ENCODE measurements around the gene CHST11.
"Not testable (repeated sequence)": the region's sequence is repeated elsewhere in the genome, so short reads cannot be mapped to it uniquely, and the experiment has no call there.

CHST11 gene

DNA sequence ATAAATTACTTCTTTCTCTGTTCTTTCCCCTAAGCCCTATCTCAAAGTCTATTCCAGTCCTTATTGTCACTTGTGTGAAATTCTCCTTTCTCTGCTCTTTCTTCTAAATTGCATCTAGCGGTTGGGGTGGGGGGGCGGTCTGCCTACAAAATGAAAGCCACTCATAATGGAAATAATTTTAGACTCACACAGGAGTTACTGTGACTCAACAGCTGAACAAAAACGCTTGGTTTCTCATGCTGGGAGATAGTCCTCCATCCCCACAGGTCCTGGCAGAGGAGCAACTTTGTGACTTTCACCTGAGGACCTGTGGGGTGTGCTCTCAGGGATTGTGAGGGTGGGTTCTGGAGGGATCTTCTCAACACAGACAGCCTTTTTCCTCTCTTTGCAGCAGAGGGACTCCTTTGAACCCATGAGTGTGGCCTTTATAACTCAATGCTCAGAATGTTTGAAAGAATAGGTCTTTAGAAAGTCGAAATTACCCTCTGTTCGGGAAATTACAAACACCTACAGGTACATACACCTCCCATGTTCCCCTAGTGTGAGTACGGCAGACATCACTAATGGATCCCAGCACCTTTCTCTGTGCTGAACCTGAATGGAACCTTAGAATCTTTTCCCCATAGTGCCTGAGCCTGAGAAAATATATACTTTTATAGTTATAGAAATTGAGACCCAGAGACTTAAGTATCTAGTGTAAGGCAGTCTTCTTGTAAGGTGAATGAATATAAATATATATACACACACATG is 109.7 kb downstream of the CHST11 start:
- H3K4me1 ChIP-seq (ENCODE audit: control insufficient read depth in 2 of 2, insufficient read depth in 2 of 2, low read length in 2 of 2), result peaks cover 3 to 9% of the 10 kb centered on the region in 2 donors
- no peaks in the 10 kb centered on the region for H3K9me3 ChIP-seq (ENCODE audit: control insufficient read depth in 2 of 2, low read length in 2 of 2)
- no peak overlapping the region for H3K9ac ChIP-seq (ENCODE audit: low read depth in 1 of 2, low read length in 2 of 2)
- no peak overlapping the region for H3K27ac ChIP-seq (ENCODE audit: low read depth in 2 of 2, low read length in 2 of 2)
- no peak overlapping the region for H3K4me3 ChIP-seq (ENCODE audit: low read length in 2 of 2)
- H3K36me3 ChIP-seq (ENCODE audit: control insufficient read depth in 2 of 2, insufficient read depth in 2 of 2, low read length in 2 of 2), result no peaks in the 10 kb centered on the region
- H3K27me3 ChIP-seq (ENCODE audit: control insufficient read depth in 2 of 2, insufficient read depth in 2 of 2, low read length in 2 of 2), result no peaks in the 10 kb centered on the region

DNA sequence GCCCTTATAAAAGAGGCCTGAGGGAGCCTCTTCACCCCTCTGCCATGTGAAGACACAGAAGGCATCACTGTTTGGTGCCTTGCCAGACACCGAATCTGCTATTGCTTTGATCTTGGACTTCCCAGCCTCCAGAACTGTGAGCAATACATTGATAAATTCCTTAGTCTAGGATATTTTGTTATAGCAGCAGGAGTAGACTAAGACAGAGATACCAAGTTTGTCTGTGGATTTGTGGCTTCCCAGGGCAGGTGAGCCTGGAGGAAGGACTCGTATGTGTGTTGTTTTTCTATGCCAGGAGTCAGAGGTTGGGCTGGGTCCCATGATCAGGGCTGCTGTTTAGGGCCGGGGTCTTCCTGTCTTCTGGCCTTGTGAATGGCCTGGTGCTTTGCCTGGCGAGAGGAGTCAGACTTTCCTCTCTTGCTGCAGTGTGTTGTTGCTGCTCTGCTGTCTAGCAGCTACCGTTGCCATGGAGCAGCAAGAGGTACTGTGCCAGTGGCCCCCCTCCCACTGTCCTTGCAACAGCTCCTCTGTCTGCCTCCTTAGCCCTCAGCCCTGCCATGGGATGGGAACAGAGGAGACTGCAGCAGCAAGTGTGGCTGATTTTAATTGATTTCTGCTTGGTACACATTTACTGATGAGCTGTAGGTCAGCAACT is 111.2 kb downstream of the CHST11 start:
- Histone ChIP-seq H3K4me3 (ENCODE audit: low read length in 2 of 2) (no peak overlapping the region), H3K36me3 (ENCODE audit: control insufficient read depth in 2 of 2, insufficient read depth in 2 of 2, low read length in 2 of 2) (no peaks in the 10 kb centered on the region), H3K27ac (ENCODE audit: low read depth in 2 of 2, low read length in 2 of 2) (no peak overlapping the region), H3K4me1 (ENCODE audit: control insufficient read depth in 2 of 2, insufficient read depth in 2 of 2, low read length in 2 of 2) (peaks cover 3 to 9% of the 10 kb centered on the region in 2 donors), H3K9ac (ENCODE audit: low read depth in 1 of 2, low read length in 2 of 2) (no peak overlapping the region), H3K27me3 (ENCODE audit: control insufficient read depth in 2 of 2, insufficient read depth in 2 of 2, low read length in 2 of 2) (no peaks in the 10 kb centered on the region), H3K9me3 (ENCODE audit: control insufficient read depth in 2 of 2, low read length in 2 of 2) (no peaks in the 10 kb centered on the region)

DNA sequence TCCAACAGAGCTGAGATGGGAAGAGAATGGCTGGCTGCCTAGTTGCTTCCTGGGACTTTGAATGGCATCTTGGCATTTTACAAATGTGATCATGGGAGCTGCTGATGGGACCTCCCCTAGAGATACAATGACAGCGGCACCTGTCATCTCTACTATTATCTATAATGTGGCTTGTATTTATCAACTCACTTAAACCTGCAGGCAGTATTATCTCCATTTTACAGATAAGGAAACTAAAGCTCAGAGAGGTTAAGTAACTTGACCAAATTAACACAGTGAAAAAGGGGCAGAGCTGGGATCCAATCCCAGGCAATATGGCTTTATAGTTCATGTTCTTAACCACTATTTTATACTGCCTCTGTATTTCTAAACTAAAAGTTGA is 111.7 kb downstream of the CHST11 start:
- H3K9ac ChIP-seq (ENCODE audit: low read depth in 1 of 2, low read length in 2 of 2), result no peak overlapping the region
- H3K4me1 ChIP-seq (ENCODE audit: control insufficient read depth in 2 of 2, insufficient read depth in 2 of 2, low read length in 2 of 2), result peaks cover 3 to 9% of the 10 kb centered on the region in 2 donors
- H3K36me3 ChIP-seq (ENCODE audit: control insufficient read depth in 2 of 2, insufficient read depth in 2 of 2, low read length in 2 of 2), result no peaks in the 10 kb centered on the region
- no peaks in the 10 kb centered on the region for H3K27me3 ChIP-seq (ENCODE audit: control insufficient read depth in 2 of 2, insufficient read depth in 2 of 2, low read length in 2 of 2)
- H3K27ac ChIP-seq (ENCODE audit: low read depth in 2 of 2, low read length in 2 of 2), result no peak overlapping the region
- no peaks in the 10 kb centered on the region for H3K9me3 ChIP-seq (ENCODE audit: control insufficient read depth in 2 of 2, low read length in 2 of 2)
- no peak overlapping the region for H3K4me3 ChIP-seq (ENCODE audit: low read length in 2 of 2)

DNA sequence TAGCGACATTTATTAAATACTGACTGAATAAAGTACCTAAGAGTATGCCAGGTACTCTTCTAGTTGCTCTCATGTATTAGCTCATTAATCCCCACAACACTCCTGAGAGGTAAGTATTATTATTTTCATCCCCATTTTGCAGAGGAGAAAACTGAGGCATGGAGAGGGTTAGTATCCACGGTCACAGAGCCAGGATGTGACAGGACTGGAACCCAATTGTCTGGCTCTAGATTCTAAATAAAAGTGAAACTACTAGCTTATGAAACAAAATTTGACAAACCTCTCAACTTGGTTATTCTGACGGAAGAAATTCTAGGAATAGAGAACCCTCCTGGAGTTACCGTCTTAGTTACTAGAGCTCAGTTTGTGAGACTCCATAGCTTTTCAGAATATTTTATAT is 112.2 kb downstream of the CHST11 start:
- peak overlapping the region in 1 of 2 donors; percentile 53 for H3K27ac ChIP-seq (ENCODE audit: low read depth in 2 of 2, low read length in 2 of 2)
- H3K4me1 ChIP-seq (ENCODE audit: control insufficient read depth in 2 of 2, insufficient read depth in 2 of 2, low read length in 2 of 2), result peaks cover 3 to 9% of the 10 kb centered on the region in 2 donors
- H3K27me3 ChIP-seq (ENCODE audit: control insufficient read depth in 2 of 2, insufficient read depth in 2 of 2, low read length in 2 of 2), result no peaks in the 10 kb centered on the region
- no peaks in the 10 kb centered on the region for H3K9me3 ChIP-seq (ENCODE audit: control insufficient read depth in 2 of 2, low read length in 2 of 2)
- H3K4me3 ChIP-seq (ENCODE audit: low read length in 2 of 2), result no peak overlapping the region
- H3K9ac ChIP-seq (ENCODE audit: low read depth in 1 of 2, low read length in 2 of 2), result no peak overlapping the region
- no peaks in the 10 kb centered on the region for H3K36me3 ChIP-seq (ENCODE audit: control insufficient read depth in 2 of 2, insufficient read depth in 2 of 2, low read length in 2 of 2)

DNA sequence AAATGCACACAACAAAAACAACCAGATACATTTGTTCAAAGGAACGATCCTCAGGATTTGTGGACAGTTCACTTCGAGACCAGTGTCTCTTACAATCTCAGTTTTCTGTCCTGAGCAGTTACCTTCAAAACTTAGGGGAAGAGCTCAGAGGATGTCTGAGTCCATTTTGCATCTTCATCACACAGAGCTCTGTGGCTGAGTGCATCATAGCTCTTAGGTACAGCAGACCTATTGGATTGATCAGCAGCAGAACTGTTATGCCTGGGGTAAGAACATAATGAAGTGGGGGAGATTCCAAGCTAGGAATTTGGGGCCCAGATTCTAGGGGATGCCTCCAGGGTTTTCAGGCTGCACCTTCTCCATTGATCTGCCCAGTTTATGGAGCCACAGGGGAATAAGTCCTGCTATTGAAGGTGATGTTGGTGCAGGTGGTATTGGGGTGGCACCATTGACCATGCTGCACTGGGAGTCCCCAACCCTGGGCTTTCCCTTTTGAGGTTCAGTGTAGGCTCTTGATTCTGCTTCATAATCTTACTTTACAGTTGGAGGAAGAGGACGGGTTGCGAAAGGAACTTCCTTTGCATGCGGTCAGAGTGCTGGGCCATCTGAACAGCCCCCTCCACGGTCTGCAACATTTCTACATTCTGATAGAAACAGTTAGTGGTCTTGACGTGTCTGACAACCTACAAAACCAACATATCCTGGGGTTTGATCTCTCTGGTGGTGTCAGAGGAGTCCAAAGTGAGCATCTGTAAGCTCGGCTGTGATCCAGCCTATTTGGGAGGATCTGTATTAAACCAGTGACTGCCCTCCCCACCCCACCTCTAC is 112.8 kb downstream of the CHST11 start:
- Histone ChIP-seq H3K36me3 (ENCODE audit: control insufficient read depth in 2 of 2, insufficient read depth in 2 of 2, low read length in 2 of 2) (no peaks in the 10 kb centered on the region), H3K4me3 (ENCODE audit: low read length in 2 of 2) (peak overlapping the region in 1 of 2 donors; percentile 43), H3K9me3 (ENCODE audit: control insufficient read depth in 2 of 2, low read length in 2 of 2) (no peaks in the 10 kb centered on the region), H3K27ac (ENCODE audit: low read depth in 2 of 2, low read length in 2 of 2) (peak overlapping the region in 1 of 2 donors; percentile 53), H3K27me3 (ENCODE audit: control insufficient read depth in 2 of 2, insufficient read depth in 2 of 2, low read length in 2 of 2) (no peaks in the 10 kb centered on the region), H3K4me1 (ENCODE audit: control insufficient read depth in 2 of 2, insufficient read depth in 2 of 2, low read length in 2 of 2) (peaks cover 3 to 9% of the 10 kb centered on the region in 2 donors), H3K9ac (ENCODE audit: low read depth in 1 of 2, low read length in 2 of 2) (no peak overlapping the region)

DNA sequence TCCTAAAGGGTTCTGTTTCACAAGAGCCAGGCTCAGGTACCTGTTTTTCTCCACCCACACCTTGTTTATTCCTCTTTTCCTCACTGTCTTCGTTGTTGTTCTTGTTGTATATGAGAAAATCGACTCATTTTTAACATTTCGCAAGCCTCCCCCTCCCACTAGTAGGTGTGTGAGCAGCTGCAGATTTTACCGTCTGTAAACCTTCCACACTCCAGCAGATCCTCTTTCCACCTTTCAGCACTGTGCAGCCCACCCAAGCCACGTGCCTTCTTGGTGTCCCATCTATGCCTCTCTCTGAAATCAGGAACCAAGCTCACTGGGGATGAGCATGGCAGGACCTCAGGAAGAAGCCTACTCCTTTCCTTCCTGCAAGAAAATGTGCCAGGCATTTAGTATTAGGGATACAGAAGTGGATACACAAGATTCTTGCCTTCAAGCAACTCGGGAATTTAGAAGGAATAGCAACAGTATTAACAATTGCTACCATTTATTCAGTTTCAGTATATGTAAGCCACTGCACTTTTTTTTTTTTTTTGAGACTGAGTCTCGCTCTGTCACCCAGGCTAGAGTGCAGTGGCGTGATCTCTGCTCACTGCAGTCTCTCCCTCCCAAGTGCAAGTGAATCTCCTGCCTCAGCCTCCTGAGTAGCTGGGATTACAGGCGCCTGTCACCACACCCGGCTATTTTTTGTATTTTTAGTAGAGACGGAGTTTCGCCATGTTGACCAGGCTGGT is 113.6 kb downstream of the CHST11 start:
- peak overlapping the region in 1 of 2 donors; percentile 53 for H3K27ac ChIP-seq (ENCODE audit: low read depth in 2 of 2, low read length in 2 of 2)
- H3K9ac ChIP-seq (ENCODE audit: low read depth in 1 of 2, low read length in 2 of 2), result no peak overlapping the region
- peaks cover 3 to 9% of the 10 kb centered on the region in 2 donors for H3K4me1 ChIP-seq (ENCODE audit: control insufficient read depth in 2 of 2, insufficient read depth in 2 of 2, low read length in 2 of 2)
- no peaks in the 10 kb centered on the region for H3K9me3 ChIP-seq (ENCODE audit: control insufficient read depth in 2 of 2, low read length in 2 of 2)
- H3K36me3 ChIP-seq (ENCODE audit: control insufficient read depth in 2 of 2, insufficient read depth in 2 of 2, low read length in 2 of 2), result no peaks in the 10 kb centered on the region
- peak overlapping the region in 1 of 2 donors; percentile 38 for H3K4me3 ChIP-seq (ENCODE audit: low read length in 2 of 2)
- H3K27me3 ChIP-seq (ENCODE audit: control insufficient read depth in 2 of 2, insufficient read depth in 2 of 2, low read length in 2 of 2), result no peaks in the 10 kb centered on the region

DNA sequence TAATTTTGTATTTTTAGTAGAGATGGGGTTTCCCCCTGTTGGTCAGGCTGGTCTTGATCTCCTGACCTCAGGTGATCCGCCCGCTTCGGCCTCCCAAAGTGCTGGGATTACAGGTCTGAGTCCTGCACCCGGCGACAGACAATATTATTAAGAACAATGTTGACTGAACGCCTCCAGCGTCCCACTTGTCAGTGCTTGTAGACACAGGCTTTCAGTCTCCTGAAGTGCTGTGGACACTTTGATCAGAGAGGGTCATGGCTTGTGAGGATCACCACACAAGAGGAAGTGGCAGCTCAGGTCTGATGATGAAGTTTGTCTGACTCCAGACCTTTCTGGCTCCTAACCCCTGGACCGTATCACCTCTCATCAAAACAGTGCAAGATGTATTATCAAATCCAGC is 114.6 kb downstream of the CHST11 start:
- no peaks in the 10 kb centered on the region for H3K27me3 ChIP-seq (ENCODE audit: control insufficient read depth in 2 of 2, insufficient read depth in 2 of 2, low read length in 2 of 2)
- H3K36me3 ChIP-seq (ENCODE audit: control insufficient read depth in 2 of 2, insufficient read depth in 2 of 2, low read length in 2 of 2), result no peaks in the 10 kb centered on the region
- peaks cover 3 to 9% of the 10 kb centered on the region in 2 donors for H3K4me1 ChIP-seq (ENCODE audit: control insufficient read depth in 2 of 2, insufficient read depth in 2 of 2, low read length in 2 of 2)
- no peak overlapping the region for H3K9ac ChIP-seq (ENCODE audit: low read depth in 1 of 2, low read length in 2 of 2)
- H3K9me3 ChIP-seq (ENCODE audit: control insufficient read depth in 2 of 2, low read length in 2 of 2), result no peaks in the 10 kb centered on the region
- no peak overlapping the region for H3K27ac ChIP-seq (ENCODE audit: low read depth in 2 of 2, low read length in 2 of 2)
- H3K4me3 ChIP-seq (ENCODE audit: low read length in 2 of 2), result no peak overlapping the region

DNA sequence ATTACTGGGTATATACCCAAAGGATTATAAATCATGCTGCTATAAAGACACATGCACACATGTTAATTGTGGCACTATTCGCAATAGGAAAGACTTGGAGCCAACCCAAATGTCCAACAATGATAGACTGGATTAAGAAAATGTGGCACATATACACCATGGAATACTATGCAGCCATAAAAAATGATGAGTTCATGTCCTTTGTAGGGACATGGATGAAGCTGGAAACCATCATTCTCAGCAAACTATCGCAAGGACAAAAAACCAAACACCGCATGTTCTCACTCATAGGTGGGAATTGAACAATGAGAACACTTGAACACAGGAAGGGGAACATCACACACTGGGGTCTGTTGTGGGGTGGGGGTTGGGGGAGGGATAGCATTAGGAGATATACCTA is 117.6 kb downstream of the CHST11 start:
- H3K4me3 ChIP-seq (ENCODE audit: low read length in 2 of 2); H3K27ac ChIP-seq (ENCODE audit: low read depth in 2 of 2, low read length in 2 of 2); H3K36me3 ChIP-seq (ENCODE audit: control insufficient read depth in 2 of 2, insufficient read depth in 2 of 2, low read length in 2 of 2); H3K9me3 ChIP-seq (ENCODE audit: control insufficient read depth in 2 of 2, low read length in 2 of 2); H3K9ac ChIP-seq (ENCODE audit: low read depth in 1 of 2, low read length in 2 of 2); H3K4me1 ChIP-seq (ENCODE audit: control insufficient read depth in 2 of 2, insufficient read depth in 2 of 2, low read length in 2 of 2); H3K27me3 ChIP-seq (ENCODE audit: control insufficient read depth in 2 of 2, insufficient read depth in 2 of 2, low read length in 2 of 2): not testable (repeated sequence)

DNA sequence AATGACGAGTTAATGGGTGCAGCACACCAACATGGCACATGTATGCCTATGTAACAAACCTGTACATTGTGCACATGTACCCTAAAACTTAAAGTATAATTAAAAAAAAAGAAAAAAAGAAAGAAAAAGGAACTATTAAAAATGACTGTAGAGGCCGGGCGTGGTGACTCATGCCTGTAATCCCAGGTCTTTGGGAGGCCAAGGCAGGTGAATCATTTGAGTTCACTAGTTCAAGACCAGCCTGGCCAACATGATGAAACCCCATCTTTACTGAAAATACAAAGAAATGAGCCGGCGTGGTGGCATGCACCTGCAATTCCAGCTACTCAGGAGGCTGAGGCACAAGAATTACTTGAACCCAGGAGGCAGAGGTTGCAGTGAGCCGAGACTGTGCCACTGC is 118.0 kb downstream of the CHST11 start:
- H3K9me3 ChIP-seq (ENCODE audit: control insufficient read depth in 2 of 2, low read length in 2 of 2), result not testable (repeated sequence)

More for the DNA sequence above, 118.0 kb downstream of the CHST11 start:
- not testable (repeated sequence) for H3K36me3 ChIP-seq (ENCODE audit: control insufficient read depth in 2 of 2, insufficient read depth in 2 of 2, low read length in 2 of 2); H3K4me1 ChIP-seq (ENCODE audit: control insufficient read depth in 2 of 2, insufficient read depth in 2 of 2, low read length in 2 of 2); H3K27me3 ChIP-seq (ENCODE audit: control insufficient read depth in 2 of 2, insufficient read depth in 2 of 2, low read length in 2 of 2); H3K27ac ChIP-seq (ENCODE audit: low read depth in 2 of 2, low read length in 2 of 2); H3K4me3 ChIP-seq (ENCODE audit: low read length in 2 of 2); H3K9ac ChIP-seq (ENCODE audit: low read depth in 1 of 2, low read length in 2 of 2)
